ENCODE results near the gene CFAP20DC. TPM values are rescaled to one million over a fixed set of nuclear protein-coding genes. Genes with fewer than 3 reads are reported as not detected.

Gene CFAP20DC
- total and polyA plus RNA-seq, 4 donors: 0.98 to 2.1 (median 1.5) TPM

- no peak overlapping the region for H3K9ac ChIP-seq (ENCODE audit: low read depth in 1 of 2, low read length in 2 of 2)
- no peaks in the 10 kb centered on the region for H3K27me3 ChIP-seq (ENCODE audit: control insufficient read depth in 4 of 4, insufficient read depth in 4 of 4, low read length in 3 of 4)
- no peaks in the 10 kb centered on the region for H3K36me3 ChIP-seq (ENCODE audit: control insufficient read depth in 4 of 4, insufficient read depth in 3 of 4, low read depth in 1 of 4, low read length in 3 of 4)
- no peaks in the 10 kb centered on the region for H3K4me1 ChIP-seq (ENCODE audit: control insufficient read depth in 4 of 4, insufficient read depth in 4 of 4, low read length in 3 of 4)
- TF ChIP-seq YY1 (IDR thresholded peaks at IDR 0.05): no peak
- TF ChIP-seq, protein P1, sequence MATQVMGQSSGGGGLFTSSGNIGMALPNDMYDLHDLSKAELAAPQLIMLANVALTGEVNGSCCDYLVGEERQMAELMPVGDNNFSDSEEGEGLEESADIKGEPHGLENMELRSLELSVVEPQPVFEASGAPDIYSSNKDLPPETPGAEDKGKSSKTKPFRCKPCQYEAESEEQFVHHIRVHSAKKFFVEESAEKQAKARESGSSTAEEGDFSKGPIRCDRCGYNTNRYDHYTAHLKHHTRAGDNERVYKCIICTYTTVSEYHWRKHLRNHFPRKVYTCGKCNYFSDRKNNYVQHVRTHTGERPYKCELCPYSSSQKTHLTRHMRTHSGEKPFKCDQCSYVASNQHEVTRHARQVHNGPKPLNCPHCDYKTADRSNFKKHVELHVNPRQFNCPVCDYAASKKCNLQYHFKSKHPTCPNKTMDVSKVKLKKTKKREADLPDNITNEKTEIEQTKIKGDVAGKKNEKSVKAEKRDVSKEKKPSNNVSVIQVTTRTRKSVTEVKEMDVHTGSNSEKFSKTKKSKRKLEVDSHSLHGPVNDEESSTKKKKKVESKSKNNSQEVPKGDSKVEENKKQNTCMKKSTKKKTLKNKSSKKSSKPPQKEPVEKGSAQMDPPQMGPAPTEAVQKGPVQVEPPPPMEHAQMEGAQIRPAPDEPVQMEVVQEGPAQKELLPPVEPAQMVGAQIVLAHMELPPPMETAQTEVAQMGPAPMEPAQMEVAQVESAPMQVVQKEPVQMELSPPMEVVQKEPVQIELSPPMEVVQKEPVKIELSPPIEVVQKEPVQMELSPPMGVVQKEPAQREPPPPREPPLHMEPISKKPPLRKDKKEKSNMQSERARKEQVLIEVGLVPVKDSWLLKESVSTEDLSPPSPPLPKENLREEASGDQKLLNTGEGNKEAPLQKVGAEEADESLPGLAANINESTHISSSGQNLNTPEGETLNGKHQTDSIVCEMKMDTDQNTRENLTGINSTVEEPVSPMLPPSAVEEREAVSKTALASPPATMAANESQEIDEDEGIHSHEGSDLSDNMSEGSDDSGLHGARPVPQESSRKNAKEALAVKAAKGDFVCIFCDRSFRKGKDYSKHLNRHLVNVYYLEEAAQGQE (IDR thresholded peaks at IDR 0.05): no peak
- no peak for TF ChIP-seq RXRA (IDR thresholded peaks at IDR 0.05)
- DNase-seq (ENCODE audit: low spot score): no peak
- no peak overlapping the region for H3K27ac ChIP-seq (ENCODE audit: low read depth in 1 of 2, low read length in 2 of 2)
- 76% methylated on average over 1 of the region's 1 CpG for WGBS
- H3K4me3 ChIP-seq (ENCODE audit: low read depth in 1 of 3, low read length in 3 of 3): no peak overlapping the region
- no peaks in the 10 kb centered on the region for H3K9me3 ChIP-seq (ENCODE audit: control insufficient read depth in 4 of 4, low read length in 3 of 4)
These were observed 34.8 kb upstream of the CFAP20DC start for GRCh38 chr3:59084583-59084982.

GRCh38 chr3:59082106-59082505, 32.3 kb upstream of the CFAP20DC start:
- H3K36me3 ChIP-seq (ENCODE audit: control insufficient read depth in 4 of 4, insufficient read depth in 3 of 4, low read depth in 1 of 4, low read length in 3 of 4): no peaks in the 10 kb centered on the region
- no peaks in the 10 kb centered on the region for H3K4me1 ChIP-seq (ENCODE audit: control insufficient read depth in 4 of 4, insufficient read depth in 4 of 4, low read length in 3 of 4)
- no peaks in the 10 kb centered on the region for H3K9me3 ChIP-seq (ENCODE audit: control insufficient read depth in 4 of 4, low read length in 3 of 4)
- H3K27me3 ChIP-seq (ENCODE audit: control insufficient read depth in 4 of 4, insufficient read depth in 4 of 4, low read length in 3 of 4): no peaks in the 10 kb centered on the region
- H3K9ac ChIP-seq (ENCODE audit: low read depth in 1 of 2, low read length in 2 of 2): no peak overlapping the region
- TF ChIP-seq, protein P1 (IDR thresholded peaks at IDR 0.05): no peak
- no peak for TF ChIP-seq SP1 (IDR thresholded peaks at IDR 0.05)
- H3K4me3 ChIP-seq (ENCODE audit: low read depth in 1 of 3, low read length in 3 of 3): no peak overlapping the region
- 87% methylated on average over 4 of the region's 4 CpGs for WGBS
- H3K27ac ChIP-seq (ENCODE audit: low read depth in 1 of 2, low read length in 2 of 2): no peak overlapping the region
- no peak for DNase-seq (ENCODE audit: low spot score)

- no peaks in the 10 kb centered on the region for H3K4me1 ChIP-seq (ENCODE audit: control insufficient read depth in 4 of 4, insufficient read depth in 4 of 4, low read length in 3 of 4)
- no peak for DNase-seq (ENCODE audit: low spot score)
- H3K27ac ChIP-seq (ENCODE audit: low read depth in 1 of 2, low read length in 2 of 2): no peak overlapping the region
- TF ChIP-seq GABPA (IDR thresholded peaks at IDR 0.05 in 1 of 2, conservative IDR thresholded peaks at IDR 0.05 in 1 of 2) (no peak), FOXA2 (IDR thresholded peaks at IDR 0.05) (no peak), NR2F2 (IDR thresholded peaks at IDR 0.05) (no peak), EGR1 (IDR thresholded peaks at IDR 0.05; ENCODE audit: low read depth in 2 of 2) (no peak), SP1 (IDR thresholded peaks at IDR 0.05) (no peak), HNF4G (IDR thresholded peaks at IDR 0.05) (no peak)
- TF ChIP-seq, protein P2, sequence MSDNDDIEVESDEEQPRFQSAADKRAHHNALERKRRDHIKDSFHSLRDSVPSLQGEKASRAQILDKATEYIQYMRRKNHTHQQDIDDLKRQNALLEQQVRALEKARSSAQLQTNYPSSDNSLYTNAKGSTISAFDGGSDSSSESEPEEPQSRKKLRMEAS (IDR thresholded peaks at IDR 0.05): no peak
- TF ChIP-seq, protein P3, sequence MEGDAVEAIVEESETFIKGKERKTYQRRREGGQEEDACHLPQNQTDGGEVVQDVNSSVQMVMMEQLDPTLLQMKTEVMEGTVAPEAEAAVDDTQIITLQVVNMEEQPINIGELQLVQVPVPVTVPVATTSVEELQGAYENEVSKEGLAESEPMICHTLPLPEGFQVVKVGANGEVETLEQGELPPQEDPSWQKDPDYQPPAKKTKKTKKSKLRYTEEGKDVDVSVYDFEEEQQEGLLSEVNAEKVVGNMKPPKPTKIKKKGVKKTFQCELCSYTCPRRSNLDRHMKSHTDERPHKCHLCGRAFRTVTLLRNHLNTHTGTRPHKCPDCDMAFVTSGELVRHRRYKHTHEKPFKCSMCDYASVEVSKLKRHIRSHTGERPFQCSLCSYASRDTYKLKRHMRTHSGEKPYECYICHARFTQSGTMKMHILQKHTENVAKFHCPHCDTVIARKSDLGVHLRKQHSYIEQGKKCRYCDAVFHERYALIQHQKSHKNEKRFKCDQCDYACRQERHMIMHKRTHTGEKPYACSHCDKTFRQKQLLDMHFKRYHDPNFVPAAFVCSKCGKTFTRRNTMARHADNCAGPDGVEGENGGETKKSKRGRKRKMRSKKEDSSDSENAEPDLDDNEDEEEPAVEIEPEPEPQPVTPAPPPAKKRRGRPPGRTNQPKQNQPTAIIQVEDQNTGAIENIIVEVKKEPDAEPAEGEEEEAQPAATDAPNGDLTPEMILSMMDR (IDR thresholded peaks at IDR 0.05; ENCODE audit: low read depth, low read length, missing input control): no peak
- no peaks in the 10 kb centered on the region for H3K27me3 ChIP-seq (ENCODE audit: control insufficient read depth in 4 of 4, insufficient read depth in 4 of 4, low read length in 3 of 4)
- H3K4me3 ChIP-seq (ENCODE audit: low read depth in 1 of 3, low read length in 3 of 3): no peak overlapping the region
- no peak overlapping the region for H3K9ac ChIP-seq (ENCODE audit: low read depth in 1 of 2, low read length in 2 of 2)
- H3K9me3 ChIP-seq (ENCODE audit: control insufficient read depth in 4 of 4, low read length in 3 of 4): no peaks in the 10 kb centered on the region
- H3K36me3 ChIP-seq (ENCODE audit: control insufficient read depth in 4 of 4, insufficient read depth in 3 of 4, low read depth in 1 of 4, low read length in 3 of 4): no peaks in the 10 kb centered on the region
- 77% methylated on average over 2 of the region's 2 CpGs for WGBS
These were observed 31.2 kb upstream of the CFAP20DC start for GRCh38 chr3:59081071-59081470.
